ENCODE data around the gene SVEP1. TPM values are rescaled to one million over a fixed set of nuclear protein-coding genes. Genes with fewer than 3 reads are reported as not detected.
"Not testable (repeated sequence)": the region's sequence is repeated elsewhere in the genome, so short reads cannot be mapped to it uniquely, and the experiment has no call there.

SVEP1 gene
- total and polyA plus RNA-seq, 2 experiments from 2014 or later: 1.9 to 4.4 TPM

DNA sequence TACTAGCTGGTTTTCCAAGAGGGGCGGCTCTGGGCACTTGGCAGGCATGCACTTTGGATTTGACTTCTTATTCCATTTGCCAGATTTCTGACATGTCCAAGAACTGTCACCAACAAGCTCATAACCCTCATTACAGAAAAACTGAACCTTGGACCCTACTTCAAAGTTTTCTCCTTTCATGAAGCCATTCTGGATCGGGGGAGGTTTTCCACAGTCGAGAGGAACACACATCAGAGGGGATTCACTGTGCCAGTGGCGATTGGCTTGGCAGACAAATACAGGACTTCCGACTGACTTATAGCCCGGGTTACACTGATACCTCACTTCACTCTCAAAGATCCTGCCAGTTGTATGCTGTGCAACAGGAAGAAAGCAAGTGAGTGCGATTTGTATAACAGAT, 170.9 kb downstream of the SVEP1 start:
- Histone ChIP-seq H3K27me3 (no peaks in the 10 kb centered on the region), H3K36me3 (no peaks in the 10 kb centered on the region), H3K27ac (no peak overlapping the region), H3K4me3 (no peak overlapping the region), H3K9me3 (ENCODE audit: low read depth) (no peaks in the 10 kb centered on the region), H3K4me1 (ENCODE audit: low read depth) (no peaks in the 10 kb centered on the region)
- TF ChIP-seq, protein P1, sequence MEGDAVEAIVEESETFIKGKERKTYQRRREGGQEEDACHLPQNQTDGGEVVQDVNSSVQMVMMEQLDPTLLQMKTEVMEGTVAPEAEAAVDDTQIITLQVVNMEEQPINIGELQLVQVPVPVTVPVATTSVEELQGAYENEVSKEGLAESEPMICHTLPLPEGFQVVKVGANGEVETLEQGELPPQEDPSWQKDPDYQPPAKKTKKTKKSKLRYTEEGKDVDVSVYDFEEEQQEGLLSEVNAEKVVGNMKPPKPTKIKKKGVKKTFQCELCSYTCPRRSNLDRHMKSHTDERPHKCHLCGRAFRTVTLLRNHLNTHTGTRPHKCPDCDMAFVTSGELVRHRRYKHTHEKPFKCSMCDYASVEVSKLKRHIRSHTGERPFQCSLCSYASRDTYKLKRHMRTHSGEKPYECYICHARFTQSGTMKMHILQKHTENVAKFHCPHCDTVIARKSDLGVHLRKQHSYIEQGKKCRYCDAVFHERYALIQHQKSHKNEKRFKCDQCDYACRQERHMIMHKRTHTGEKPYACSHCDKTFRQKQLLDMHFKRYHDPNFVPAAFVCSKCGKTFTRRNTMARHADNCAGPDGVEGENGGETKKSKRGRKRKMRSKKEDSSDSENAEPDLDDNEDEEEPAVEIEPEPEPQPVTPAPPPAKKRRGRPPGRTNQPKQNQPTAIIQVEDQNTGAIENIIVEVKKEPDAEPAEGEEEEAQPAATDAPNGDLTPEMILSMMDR (IDR thresholded peaks at IDR 0.05; ENCODE audit: low read depth, low read length): no peak
- DNase-seq (ENCODE audit: low read depth in 1 of 2, low spot score in 1 of 2): no peak

DNA sequence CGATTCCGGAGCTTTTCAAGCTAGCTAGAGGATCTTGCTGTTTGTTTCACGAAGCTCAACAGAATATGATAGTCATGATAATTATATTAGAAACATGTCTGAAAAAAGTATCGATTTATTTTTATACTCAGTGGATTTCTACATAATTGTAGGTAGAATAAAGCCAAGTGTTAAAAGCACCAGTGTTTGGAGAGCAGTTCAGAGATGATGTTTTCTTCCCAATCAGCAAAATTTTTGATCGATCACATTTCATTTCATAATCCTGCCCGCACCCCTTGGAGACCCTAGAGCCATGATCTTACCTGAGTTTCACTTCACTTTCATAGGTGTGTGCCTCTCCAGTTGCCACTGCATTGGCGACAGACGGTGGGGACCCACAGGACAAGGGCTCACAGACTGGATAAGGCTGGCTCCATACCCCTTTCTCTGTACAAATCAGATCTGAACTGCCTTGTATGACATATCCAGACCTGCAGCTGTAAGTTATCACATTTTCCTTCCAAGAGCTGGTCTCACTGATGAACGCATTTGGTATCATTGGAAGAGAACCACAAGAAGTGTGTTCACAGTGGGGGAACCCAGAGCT, 173.6 kb downstream of the SVEP1 start:
- TF ChIP-seq, protein P1 (IDR thresholded peaks at IDR 0.05; ENCODE audit: low read depth, low read length): no peak
- H3K4me3 ChIP-seq: no peak overlapping the region
- no peaks in the 10 kb centered on the region for H3K27me3 ChIP-seq
- no peaks in the 10 kb centered on the region for H3K9me3 ChIP-seq (ENCODE audit: low read depth)
- no peaks in the 10 kb centered on the region for H3K4me1 ChIP-seq (ENCODE audit: low read depth)
- DNase-seq (ENCODE audit: low read depth in 1 of 2, low spot score in 1 of 2): no peak
- H3K36me3 ChIP-seq: no peaks in the 10 kb centered on the region
- H3K27ac ChIP-seq: no peak overlapping the region

DNA sequence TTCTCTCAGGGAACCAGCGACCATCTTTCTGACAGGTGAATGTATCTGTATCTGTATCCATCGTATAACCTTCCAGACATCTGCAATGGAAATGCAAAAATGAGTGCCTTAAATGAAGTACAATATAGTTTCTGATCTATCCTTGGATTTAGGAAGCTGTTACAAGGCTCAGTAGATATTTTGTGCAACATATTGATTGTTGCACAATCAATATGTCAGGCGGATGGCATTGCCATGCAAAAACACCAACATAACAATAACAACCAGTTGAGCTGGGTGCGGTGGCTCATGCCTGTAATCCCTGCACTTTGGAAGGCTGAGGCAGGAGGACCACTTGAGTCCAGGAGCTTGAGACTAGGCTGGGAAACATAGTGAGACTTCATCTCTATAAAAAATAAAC, 175.1 kb downstream of the SVEP1 start:
- Histone ChIP-seq H3K4me1 (ENCODE audit: low read depth) (no peaks in the 10 kb centered on the region), H3K4me3 (no peak overlapping the region), H3K27ac (no peak overlapping the region), H3K27me3 (no peaks in the 10 kb centered on the region), H3K36me3 (no peaks in the 10 kb centered on the region), H3K9me3 (ENCODE audit: low read depth) (no peaks in the 10 kb centered on the region)
- DNase-seq (ENCODE audit: low read depth in 1 of 2, low spot score in 1 of 2): no peak
- TF ChIP-seq, protein P1 (IDR thresholded peaks at IDR 0.05; ENCODE audit: low read depth, low read length): no peak

DNA sequence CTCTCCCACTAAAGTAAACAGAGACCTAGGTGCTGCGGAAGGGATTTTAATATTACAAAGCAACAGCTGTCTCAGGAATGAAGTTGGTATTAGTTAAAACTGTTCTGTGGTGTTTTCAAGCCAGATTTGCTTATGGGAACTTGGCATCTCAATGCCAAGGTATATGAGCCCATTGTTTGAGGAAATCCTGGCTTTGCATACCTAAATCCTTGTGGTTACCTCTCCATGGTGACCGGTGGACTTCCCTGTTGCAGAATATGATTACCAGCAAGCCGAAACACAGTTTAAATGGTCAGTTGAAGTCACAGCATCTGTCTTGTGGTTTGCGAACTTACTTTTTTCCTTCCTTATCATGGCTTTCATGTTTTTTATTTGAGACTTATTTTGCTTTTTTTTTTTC, 179.6 kb downstream of the SVEP1 start:
- DNase-seq (ENCODE audit: low read depth in 1 of 2, low spot score in 1 of 2): no peak
- Histone ChIP-seq H3K4me3 (no peak overlapping the region), H3K27me3 (no peaks in the 10 kb centered on the region), H3K36me3 (no peaks in the 10 kb centered on the region), H3K27ac (no peak overlapping the region), H3K4me1 (ENCODE audit: low read depth) (no peaks in the 10 kb centered on the region), H3K9me3 (ENCODE audit: low read depth) (no peaks in the 10 kb centered on the region)
- TF ChIP-seq, protein P1 (IDR thresholded peaks at IDR 0.05; ENCODE audit: low read depth, low read length): no peak

DNA sequence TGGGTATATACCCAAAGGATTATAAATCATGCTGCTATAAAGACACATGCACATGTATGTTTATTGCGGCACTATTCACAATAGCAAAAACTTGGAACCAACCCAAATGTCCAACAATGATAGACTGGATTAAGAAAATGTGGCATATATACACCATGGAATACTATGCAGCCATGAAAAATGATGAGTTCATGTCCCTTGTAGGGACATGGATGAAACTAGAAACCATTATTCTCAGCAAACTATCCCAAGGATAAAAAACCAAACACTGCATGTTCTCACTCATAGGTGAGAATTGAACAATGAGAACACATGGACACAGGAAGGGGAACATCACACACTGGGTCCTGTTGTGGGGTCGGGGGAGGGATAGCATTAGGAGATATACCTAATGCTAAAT, 180.5 kb downstream of the SVEP1 start:
- not testable (repeated sequence) for H3K36me3 ChIP-seq; DNase-seq (ENCODE audit: low read depth in 1 of 2, low spot score in 1 of 2); H3K4me1 ChIP-seq (ENCODE audit: low read depth); H3K4me3 ChIP-seq; H3K27me3 ChIP-seq; H3K9me3 ChIP-seq (ENCODE audit: low read depth); H3K27ac ChIP-seq

DNA sequence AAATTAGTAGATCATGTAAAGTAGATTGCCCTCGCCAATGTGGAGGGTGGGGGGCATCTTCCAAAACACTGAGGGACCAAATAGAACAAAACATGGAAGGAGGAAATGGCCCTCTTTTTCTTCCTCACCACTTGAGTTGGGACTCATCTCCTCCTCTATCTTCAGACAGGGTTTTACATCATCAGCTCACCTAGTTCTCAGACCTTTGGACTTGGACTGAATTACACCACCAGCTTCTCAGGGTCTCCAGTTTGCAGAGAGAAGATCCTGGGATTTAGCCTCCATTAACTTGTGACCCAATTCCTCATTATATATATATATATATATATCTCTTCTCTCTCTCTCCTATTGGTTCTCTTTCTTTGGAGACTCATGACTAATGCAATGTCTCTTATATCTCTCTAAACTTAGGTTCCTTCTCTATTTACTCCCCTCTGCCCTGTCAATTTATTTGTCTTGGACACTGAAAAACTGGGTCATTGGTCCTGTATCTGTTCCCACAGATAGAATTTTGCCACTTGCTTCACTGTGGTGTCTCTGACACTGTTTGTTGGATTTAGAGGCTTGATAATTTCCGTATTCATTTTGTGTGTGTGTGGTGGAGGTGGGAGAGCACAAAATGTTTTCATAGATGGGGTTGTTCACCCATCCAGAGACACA, 187.6 kb downstream of the SVEP1 start:
- Histone ChIP-seq H3K9me3 (ENCODE audit: low read depth) (no peaks in the 10 kb centered on the region), H3K4me3 (no peak overlapping the region), H3K27me3 (no peaks in the 10 kb centered on the region), H3K36me3 (no peaks in the 10 kb centered on the region), H3K27ac (no peak overlapping the region), H3K4me1 (ENCODE audit: low read depth) (no peaks in the 10 kb centered on the region)
- DNase-seq (ENCODE audit: low read depth in 1 of 2, low spot score in 1 of 2): no peak
- TF ChIP-seq, protein P1 (IDR thresholded peaks at IDR 0.05; ENCODE audit: low read depth, low read length): no peak

All from cardiac muscle cell (in vitro differentiated cells and primary cell).